Measurements from ENCODE around the gene PAK5.

PAK5 gene

GRCh38 chr20:9496155-9496554 lies 342.7 kb downstream of the PAK5 start:
- no peak for DNase-seq (ENCODE audit: low read depth, low spot score)

GRCh38 chr20:9495701-9496100 lies 343.2 kb downstream of the PAK5 start:
- no peak for DNase-seq (ENCODE audit: low read depth, low spot score)

GRCh38 chr20:9493803-9494202 lies 345.1 kb downstream of the PAK5 start:
- DNase-seq (ENCODE audit: low read depth, low spot score) = no peak

GRCh38 chr20:9492067-9492466 lies 346.8 kb downstream of the PAK5 start:
- no peak for DNase-seq (ENCODE audit: low read depth, low spot score)

GRCh38 chr20:9491324-9491723 lies 347.6 kb downstream of the PAK5 start:
- no peak for DNase-seq (ENCODE audit: low read depth, low spot score)

GRCh38 chr20:9490631-9491030 lies 348.2 kb downstream of the PAK5 start:
- DNase-seq (ENCODE audit: low read depth, low spot score) = no peak

GRCh38 chr20:9490161-9490560 lies 348.7 kb downstream of the PAK5 start:
- no peak for DNase-seq (ENCODE audit: low read depth, low spot score)

GRCh38 chr20:9488063-9488462 lies 350.8 kb downstream of the PAK5 start:
- no peak for DNase-seq (ENCODE audit: low read depth, low spot score)
